Measurements from ENCODE around the gene ATP8A2. TPM values are rescaled to one million over a fixed set of nuclear protein-coding genes. Genes with fewer than 3 reads are reported as not detected.

The ATP8A2 gene
- total and polyA plus RNA-seq, 3 donors from 2014 or later: 14.2 to 38.3 (median 16.5) TPM

DNA sequence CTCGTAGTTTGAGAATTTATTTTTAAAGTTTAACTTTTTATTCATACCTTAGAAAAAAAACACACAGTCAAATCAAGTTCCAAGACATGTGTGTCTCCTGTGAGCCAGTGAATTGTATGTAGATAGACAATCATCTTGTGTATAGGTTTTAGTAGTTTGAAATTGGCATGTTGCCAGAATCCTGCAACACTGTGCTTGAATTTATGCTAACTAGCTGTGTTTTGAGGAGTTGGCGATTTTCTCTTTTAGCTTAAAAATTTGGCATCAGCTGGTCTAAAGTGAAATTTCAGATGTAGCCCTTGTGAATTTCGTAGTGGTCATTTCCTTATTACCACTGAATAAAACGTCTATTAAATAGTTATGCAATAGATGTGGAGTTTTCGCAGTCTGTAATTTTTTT lies 213.2 kb downstream of the ATP8A2 start:
- intact Hi-C loops (cut with DNase I; ENCODE audit: low total_unique reads): no loop called here
- no peak overlapping the region for H3K27ac ChIP-seq
- no peaks in the 10 kb centered on the region for H3K4me1 ChIP-seq
- no peak for DNase-seq
- WGBS, 2 donors: 69 to 73% methylated on average over 5 of the region's 5 CpGs
- no peaks in the 10 kb centered on the region for H3K36me3 ChIP-seq (ENCODE audit: low read depth, missing control alignments)
- H3K27me3 ChIP-seq: no peaks in the 10 kb centered on the region
- no peak overlapping the region for H3K4me3 ChIP-seq
- no peaks in the 10 kb centered on the region for H3K9me3 ChIP-seq
- no peak for TF ChIP-seq POLR2A (IDR thresholded peaks at IDR 0.05)
- TF ChIP-seq, protein P1, sequence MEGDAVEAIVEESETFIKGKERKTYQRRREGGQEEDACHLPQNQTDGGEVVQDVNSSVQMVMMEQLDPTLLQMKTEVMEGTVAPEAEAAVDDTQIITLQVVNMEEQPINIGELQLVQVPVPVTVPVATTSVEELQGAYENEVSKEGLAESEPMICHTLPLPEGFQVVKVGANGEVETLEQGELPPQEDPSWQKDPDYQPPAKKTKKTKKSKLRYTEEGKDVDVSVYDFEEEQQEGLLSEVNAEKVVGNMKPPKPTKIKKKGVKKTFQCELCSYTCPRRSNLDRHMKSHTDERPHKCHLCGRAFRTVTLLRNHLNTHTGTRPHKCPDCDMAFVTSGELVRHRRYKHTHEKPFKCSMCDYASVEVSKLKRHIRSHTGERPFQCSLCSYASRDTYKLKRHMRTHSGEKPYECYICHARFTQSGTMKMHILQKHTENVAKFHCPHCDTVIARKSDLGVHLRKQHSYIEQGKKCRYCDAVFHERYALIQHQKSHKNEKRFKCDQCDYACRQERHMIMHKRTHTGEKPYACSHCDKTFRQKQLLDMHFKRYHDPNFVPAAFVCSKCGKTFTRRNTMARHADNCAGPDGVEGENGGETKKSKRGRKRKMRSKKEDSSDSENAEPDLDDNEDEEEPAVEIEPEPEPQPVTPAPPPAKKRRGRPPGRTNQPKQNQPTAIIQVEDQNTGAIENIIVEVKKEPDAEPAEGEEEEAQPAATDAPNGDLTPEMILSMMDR (IDR thresholded peaks at IDR 0.05): no peak

DNA sequence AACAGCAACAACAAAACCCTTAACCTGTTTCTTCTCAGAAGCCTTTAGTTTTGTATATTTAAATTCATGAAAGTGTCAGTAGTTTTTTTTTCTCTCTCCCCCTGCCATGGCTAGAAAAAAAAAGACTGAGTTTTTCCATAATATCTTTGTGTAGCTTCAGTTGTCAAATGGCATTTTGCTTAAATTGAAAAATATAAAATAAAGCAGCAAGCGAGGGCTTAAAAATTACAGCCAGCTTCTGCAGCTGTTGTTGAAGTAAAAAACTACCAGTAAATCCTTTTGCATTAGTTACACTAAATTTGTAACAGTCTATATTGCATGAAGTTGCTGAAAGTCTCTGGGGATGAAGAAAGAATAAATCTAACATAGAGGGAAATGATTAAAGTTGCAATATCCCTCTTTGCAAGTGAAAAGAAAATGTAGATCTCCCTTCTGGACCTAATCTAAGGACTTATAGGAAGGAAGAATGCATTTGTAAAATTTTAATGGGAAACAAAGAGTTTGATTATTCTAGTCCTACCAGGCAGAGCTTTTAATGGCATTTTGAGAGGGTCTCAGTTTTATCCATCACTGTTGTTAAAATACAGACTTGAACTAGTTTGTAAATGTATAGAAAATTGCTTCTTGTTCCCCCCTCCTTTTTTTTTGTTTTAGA lies 215.7 kb downstream of the ATP8A2 start:
- Histone ChIP-seq H3K9me3 (no peaks in the 10 kb centered on the region), H3K36me3 (ENCODE audit: low read depth, missing control alignments) (no peaks in the 10 kb centered on the region), H3K4me1 (no peaks in the 10 kb centered on the region), H3K27ac (no peak overlapping the region), H3K27me3 (no peaks in the 10 kb centered on the region), H3K4me3 (no peak overlapping the region)
- intact Hi-C loops (cut with DNase I; ENCODE audit: low total_unique reads): no loop called here
- 81 to 95% methylated on average over 1 of the region's 1 CpG for WGBS, 2 donors
- no peak for TF ChIP-seq POLR2A (IDR thresholded peaks at IDR 0.05)
- TF ChIP-seq, protein P1 (IDR thresholded peaks at IDR 0.05): no peak
- no peak for DNase-seq

DNA sequence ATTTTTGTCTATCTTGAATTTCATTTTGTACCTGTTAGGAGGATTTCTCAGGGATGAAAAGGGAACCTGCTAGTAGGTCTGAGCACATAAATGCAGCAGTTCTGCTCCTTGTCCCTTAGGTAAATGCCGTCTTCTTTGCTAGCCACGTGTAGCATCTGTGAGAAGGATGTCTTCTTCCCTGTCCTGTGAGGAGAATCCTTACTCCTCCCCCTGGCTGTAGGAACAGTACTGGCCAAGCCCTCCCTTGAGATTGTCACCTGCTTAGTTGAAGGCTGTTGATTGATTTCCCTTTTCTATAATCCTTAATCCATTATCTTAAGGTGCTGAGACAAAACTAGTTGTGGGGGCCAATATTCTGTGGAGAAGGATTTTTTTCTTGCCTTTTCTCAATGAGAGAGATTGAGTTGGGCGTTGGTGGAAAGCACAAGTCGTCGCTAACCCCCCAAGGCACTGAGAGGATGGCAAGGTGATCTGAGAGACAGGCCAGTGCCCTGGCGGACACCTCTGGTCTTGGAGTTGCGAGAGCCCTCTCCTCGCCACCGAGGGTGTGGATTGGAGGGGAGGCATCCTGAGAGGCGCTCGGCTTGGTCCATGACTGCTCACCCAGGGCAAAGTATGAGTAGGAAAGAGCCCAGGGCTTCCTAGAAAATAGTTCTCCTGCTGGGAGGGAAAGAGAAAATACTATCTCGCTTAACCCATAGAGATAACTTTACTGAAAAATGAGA lies 216.7 kb downstream of the ATP8A2 start:
- H3K9me3 ChIP-seq: no peaks in the 10 kb centered on the region
- no peak overlapping the region for H3K27ac ChIP-seq
- no peaks in the 10 kb centered on the region for H3K4me1 ChIP-seq
- TF ChIP-seq, protein P1 (IDR thresholded peaks at IDR 0.05): no peak
- TF ChIP-seq POLR2A (IDR thresholded peaks at IDR 0.05): no peak
- no peaks in the 10 kb centered on the region for H3K27me3 ChIP-seq
- WGBS, 2 donors: 86 to 96% methylated on average over 12 of the region's 12 CpGs
- H3K36me3 ChIP-seq (ENCODE audit: low read depth, missing control alignments): no peaks in the 10 kb centered on the region
- no peak overlapping the region for H3K4me3 ChIP-seq
- intact Hi-C loops (cut with DNase I; ENCODE audit: low total_unique reads): no loop called here
- DNase-seq: no peak

DNA sequence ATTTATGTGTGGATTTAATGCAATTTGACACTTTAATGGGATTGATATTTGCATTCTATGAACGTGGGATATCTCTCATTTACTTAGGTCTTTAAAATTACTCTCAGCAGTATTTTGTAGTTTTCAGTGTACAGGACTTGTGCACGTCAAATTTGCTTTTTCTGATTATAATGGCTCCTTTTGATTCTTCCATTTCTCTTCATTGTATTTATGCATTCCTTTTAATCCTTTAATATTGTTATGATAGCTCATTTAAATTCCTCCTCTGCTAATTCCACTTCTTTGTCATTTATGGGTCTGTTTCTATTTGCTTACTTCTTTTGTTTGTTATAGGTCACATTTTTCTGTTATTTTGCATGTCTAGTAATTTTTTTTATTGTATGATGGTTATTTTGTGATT lies 226.6 kb downstream of the ATP8A2 start:
- Histone ChIP-seq H3K27ac (no peak overlapping the region), H3K36me3 (ENCODE audit: low read depth, missing control alignments) (no peaks in the 10 kb centered on the region), H3K9me3 (no peaks in the 10 kb centered on the region), H3K4me1 (no peaks in the 10 kb centered on the region), H3K4me3 (no peak overlapping the region), H3K27me3 (no peaks in the 10 kb centered on the region)
- intact Hi-C loops (cut with DNase I; ENCODE audit: low total_unique reads): no loop called here
- WGBS, 2 donors: 74 to 88% methylated on average over 2 of the region's 2 CpGs
- no peak for DNase-seq
- TF ChIP-seq, protein P1 (IDR thresholded peaks at IDR 0.05): no peak
- TF ChIP-seq POLR2A (IDR thresholded peaks at IDR 0.05): no peak

Data from testis (tissue), 3 donors.